GM19468 (cell line): ENCODE data around the gene DNAJC4.

Experiments used
- ATAC-seq: cut with Tn5 transposase; IDR thresholded peaks from one replicate; pipeline ENCODE4 v1.9.1; 2021; ENCODE audit warnings: mild to moderate bottlenecking, moderate library complexity, moderate number of reproducible peaks; ENCODE audit not compliant: unreplicated experiment; ENCODE audit errors: extremely low read depth

Gene DNAJC4

GRCh38 chr11:64269540-64270220 is 39.3 kb downstream of the DNAJC4 start:
- peak; percentile 53 for ATAC-seq

- no peak for ATAC-seq
These were observed 44.9 kb downstream of the DNAJC4 start for GRCh38 chr11:64275031-64275800.

GRCh38 chr11:64275841-64276240 is 45.5 kb downstream of the DNAJC4 start:
- ATAC-seq: no peak

GRCh38 chr11:64276653-64277431 is 46.5 kb downstream of the DNAJC4 start:
- no peak for ATAC-seq

GRCh38 chr11:64278576-64279190 is 48.3 kb downstream of the DNAJC4 start:
- no peak for ATAC-seq

GRCh38 chr11:64281957-64282770 is 51.8 kb downstream of the DNAJC4 start:
- no peak for ATAC-seq

- ATAC-seq: no peak
These were observed 52.7 kb downstream of the DNAJC4 start for GRCh38 chr11:64283092-64283491.
